Left ventricle myocardium inferior (tissue), 1 donor: ENCODE measurements around the gene IKBKE. TPM values are rescaled to one million over a fixed set of nuclear protein-coding genes. Genes with fewer than 3 reads are reported as not detected.
A peak's percentile ranks its signal among the peaks of the same experiment; 100 is the strongest.

Source experiments
- DNase-seq: peaks from one replicate; pipeline ENCODE4 v3.0.0-alpha.2; 2020
- H3K27ac ChIP-seq: fragments of 200-600 bp; replicated peaks from 2 replicates; pipeline ENCODE4 v1.8.0; 2021
- H3K27me3 ChIP-seq: fragments of 200-600 bp; 2 replicates; pipeline ENCODE4 v1.8.0; 2021; ENCODE audit warnings: low read depth
- H3K36me3 ChIP-seq: fragments of 200-600 bp; 2 replicates; pipeline ENCODE4 v1.8.0; 2021
- H3K4me1 ChIP-seq: fragments of 200-600 bp; 2 replicates; pipeline ENCODE4 v1.8.0; 2021
- H3K4me3 ChIP-seq: fragments of 200-600 bp; 2 replicates; pipeline ENCODE4 v1.8.0; 2021; ENCODE audit warnings: mild to moderate bottlenecking, moderate library complexity
- H3K9me3 ChIP-seq: fragments of 200-600 bp; replicated peaks from 2 replicates; pipeline ENCODE4 v1.8.0; 2021
- intact Hi-C: fragments of 100-400 bp; cut with micrococcal nuclease; formaldehyde crosslinking; loops from one replicate; pipeline ENCODE4 v1.11.0; 2022
- total RNA-seq: library from RNA; stranded (reverse); fragmentation: NEBNext Ultra II Directional; extraction: Animal tissue kit (Norgen Biotek cat#: 25700); gene quantifications from one replicate; pipeline ENCODE4 v1.2.1, GENCODE V29; 2021
- TF ChIP-seq, protein P1 (sequence below): fragments of 200-600 bp; IDR thresholded peaks from 2 replicates; pipeline ENCODE4 v1.8.0; 2021; ENCODE audit warnings: antibody characterized with exemption, mild to moderate bottlenecking, borderline replicate concordance
- donor health status: DM: no; HTN: yes; CAD: no; lungs with severe emphysema.

IKBKE gene
- total RNA-seq, 1 donor from 2014 or later, result 0.80 TPM

DNA sequence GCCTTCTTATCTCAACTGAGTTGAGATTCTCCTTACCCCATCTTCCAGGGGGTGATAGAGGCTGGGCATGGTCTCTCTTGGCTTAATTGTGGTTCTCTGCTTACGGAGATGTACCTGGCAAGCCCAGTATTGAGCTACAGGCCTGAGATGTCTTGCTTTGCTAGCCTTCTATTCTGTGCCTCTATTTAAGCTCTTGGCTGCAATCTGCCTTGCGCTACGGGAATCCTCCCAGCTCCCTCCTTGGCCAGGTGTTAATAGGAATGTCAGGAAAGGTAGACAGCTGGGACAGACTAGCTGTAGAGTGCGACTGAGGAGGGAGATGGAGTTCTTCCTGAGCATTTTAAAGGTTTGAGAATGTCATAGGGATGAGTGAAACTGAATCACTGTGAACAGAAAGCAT is 10.6 kb upstream of the IKBKE start:
- H3K9me3 ChIP-seq, result no peaks in the 10 kb centered on the region

DNA sequence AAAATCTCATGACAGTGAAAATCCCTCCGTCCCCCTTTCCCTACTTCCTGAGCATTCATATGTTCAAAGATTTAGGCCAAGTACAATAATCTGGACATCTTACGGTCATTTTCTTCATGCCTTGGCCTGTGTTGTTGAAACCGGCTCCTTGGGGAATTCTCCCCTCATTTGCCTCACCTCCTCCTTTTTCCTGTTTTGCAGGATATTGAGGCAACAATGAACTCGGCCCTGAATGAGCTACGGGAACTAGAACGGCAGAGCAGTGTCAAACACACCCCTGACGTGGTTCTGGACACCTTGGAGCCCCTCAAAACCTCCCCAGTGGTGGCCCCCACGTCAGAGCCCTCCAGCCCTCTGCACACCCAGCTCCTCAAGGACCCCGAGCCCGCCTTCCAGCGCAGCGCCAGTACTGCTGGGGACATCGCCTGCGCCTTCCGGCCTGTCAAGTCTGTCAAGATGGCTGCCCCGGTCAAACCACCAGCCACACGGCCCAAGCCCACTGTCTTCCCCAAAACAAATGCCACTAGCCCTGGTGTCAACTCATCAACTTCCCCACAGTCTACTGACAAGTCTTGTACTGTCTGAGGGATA is 9.3 kb upstream of the IKBKE start:
- DNase-seq, result no peak
- Histone ChIP-seq H3K4me3 (no peak overlapping the region), H3K36me3 (peaks cover 7% of the 10 kb centered on the region), H3K27me3 (no peaks in the 10 kb centered on the region), H3K4me1 (peaks cover 46% of the 10 kb centered on the region), H3K27ac (peak overlapping the region; percentile 82), H3K9me3 (no peaks in the 10 kb centered on the region)
- intact Hi-C loops, result no loop called here
- TF ChIP-seq, protein P1, sequence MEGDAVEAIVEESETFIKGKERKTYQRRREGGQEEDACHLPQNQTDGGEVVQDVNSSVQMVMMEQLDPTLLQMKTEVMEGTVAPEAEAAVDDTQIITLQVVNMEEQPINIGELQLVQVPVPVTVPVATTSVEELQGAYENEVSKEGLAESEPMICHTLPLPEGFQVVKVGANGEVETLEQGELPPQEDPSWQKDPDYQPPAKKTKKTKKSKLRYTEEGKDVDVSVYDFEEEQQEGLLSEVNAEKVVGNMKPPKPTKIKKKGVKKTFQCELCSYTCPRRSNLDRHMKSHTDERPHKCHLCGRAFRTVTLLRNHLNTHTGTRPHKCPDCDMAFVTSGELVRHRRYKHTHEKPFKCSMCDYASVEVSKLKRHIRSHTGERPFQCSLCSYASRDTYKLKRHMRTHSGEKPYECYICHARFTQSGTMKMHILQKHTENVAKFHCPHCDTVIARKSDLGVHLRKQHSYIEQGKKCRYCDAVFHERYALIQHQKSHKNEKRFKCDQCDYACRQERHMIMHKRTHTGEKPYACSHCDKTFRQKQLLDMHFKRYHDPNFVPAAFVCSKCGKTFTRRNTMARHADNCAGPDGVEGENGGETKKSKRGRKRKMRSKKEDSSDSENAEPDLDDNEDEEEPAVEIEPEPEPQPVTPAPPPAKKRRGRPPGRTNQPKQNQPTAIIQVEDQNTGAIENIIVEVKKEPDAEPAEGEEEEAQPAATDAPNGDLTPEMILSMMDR, result no peak

More for the DNA sequence above, 10.6 kb upstream of the IKBKE start:
- Histone ChIP-seq H3K4me1 (peaks cover 54% of the 10 kb centered on the region), H3K27me3 (no peaks in the 10 kb centered on the region), H3K27ac (peak overlapping the region; percentile 82), H3K36me3 (peaks cover 13% of the 10 kb centered on the region), H3K4me3 (no peak overlapping the region)
- no peak for DNase-seq
- TF ChIP-seq, protein P1, result no peak
- intact Hi-C loops, result no loop called here

DNA sequence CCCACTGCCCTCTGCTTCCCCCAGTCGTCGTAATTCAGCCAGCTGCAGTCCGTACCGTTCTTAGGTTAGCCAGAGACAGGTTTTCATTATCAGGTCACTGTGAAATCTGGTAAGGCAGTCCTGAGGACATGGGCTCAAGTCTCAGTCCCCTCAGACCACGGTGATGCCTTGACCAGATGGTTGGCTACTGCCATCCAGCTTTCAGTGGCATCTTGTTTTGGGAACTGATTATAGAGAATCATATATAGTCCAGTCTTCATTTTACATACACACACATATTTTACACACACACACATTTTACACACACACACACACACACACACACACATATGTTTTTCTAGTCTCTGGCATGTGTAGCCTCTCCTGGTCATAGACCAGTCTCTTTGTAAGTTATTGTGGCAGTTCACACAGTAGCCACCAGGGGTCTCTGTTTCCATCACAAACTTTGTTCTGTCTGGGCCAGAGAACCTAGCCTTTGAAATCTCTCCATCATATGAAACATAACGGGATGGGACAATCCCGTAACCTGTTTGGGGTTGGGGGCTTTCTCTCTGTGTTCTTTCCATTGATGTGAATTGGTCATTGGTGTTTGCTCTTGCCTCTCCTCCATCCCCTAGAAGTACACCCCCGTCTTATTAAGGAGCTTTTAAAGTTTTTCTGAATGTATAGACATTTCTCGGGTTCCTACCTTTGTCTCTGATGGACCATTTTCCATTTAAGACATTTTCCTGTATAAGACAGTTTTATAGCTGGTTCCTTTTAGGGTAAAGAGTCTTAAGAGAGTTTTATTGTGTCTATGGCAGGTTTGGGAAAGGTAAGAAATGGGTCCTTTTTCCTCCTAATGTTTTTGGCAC is 8.4 kb upstream of the IKBKE start:
- intact Hi-C loops, result no loop called here
- TF ChIP-seq, protein P1, result peak; percentile 86
- Histone ChIP-seq H3K27me3 (peaks cover 4% of the 10 kb centered on the region), H3K27ac (peak overlapping the region; percentile 82), H3K36me3 (peaks cover 7% of the 10 kb centered on the region), H3K4me3 (no peak overlapping the region), H3K9me3 (no peaks in the 10 kb centered on the region), H3K4me1 (peaks cover 37% of the 10 kb centered on the region)
- DNase-seq, result no peak

DNA sequence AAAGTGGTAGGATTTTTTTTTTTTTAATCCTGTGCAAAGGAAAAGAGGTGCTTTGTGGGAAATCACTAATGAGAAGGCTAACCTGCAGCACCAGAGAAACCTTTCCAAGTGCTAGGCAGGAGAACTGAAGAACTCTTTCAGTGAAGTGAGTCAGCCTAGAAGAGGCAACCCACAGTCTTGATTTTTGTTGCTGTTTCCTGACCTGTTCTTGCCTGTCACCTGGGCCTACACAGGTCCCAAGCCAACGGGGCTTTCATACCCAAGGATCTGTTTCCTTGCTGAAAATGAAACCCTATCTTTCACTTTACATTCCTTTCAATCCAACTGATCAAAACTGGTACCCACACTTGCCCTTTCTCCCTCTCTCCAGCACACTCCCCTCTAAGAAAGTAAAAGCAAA is 7.1 kb upstream of the IKBKE start:
- DNase-seq, result no peak
- intact Hi-C loops, result no loop called here

DNA sequence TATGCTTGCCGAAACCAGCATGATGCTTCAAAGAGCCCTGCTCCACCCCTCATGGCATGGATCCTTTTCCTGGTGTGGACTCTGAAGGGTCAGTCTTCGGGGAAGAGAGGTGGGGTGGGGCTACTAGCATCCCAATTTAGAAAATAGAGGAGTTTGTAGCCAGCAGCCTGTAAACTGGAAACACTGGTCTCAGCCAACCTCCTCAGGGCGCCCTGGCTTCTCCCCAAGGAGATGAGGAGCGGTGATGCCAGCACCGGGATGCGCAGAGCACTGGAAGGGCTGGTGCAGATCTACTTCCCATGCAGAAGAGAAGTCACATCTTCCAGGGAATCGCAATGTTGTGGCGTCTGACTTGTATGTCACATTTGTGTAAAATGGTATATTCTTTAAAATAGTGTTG is 6.4 kb upstream of the IKBKE start:
- H3K4me1 ChIP-seq, result peaks cover 39% of the 10 kb centered on the region

More for the DNA sequence above, 7.1 kb upstream of the IKBKE start:
- H3K36me3 ChIP-seq, result peaks cover 7% of the 10 kb centered on the region
- TF ChIP-seq, protein P1, result no peak
- no peak overlapping the region for H3K27ac ChIP-seq
- H3K27me3 ChIP-seq, result peaks cover 16% of the 10 kb centered on the region
- H3K4me1 ChIP-seq, result peaks cover 37% of the 10 kb centered on the region
- H3K9me3 ChIP-seq, result no peaks in the 10 kb centered on the region
- no peak overlapping the region for H3K4me3 ChIP-seq

More for the DNA sequence above, 6.4 kb upstream of the IKBKE start:
- Histone ChIP-seq H3K27me3 (peaks cover 22% of the 10 kb centered on the region), H3K27ac (no peak overlapping the region), H3K36me3 (peaks cover 1% of the 10 kb centered on the region), H3K4me3 (no peak overlapping the region), H3K9me3 (no peaks in the 10 kb centered on the region)
- TF ChIP-seq, protein P1, result no peak
- DNase-seq, result no peak
- intact Hi-C loops, result no loop called here
